GM21723 (cell line): ENCODE results near the gene PTBP1.
"Not testable (repeated sequence)": the region's sequence is repeated elsewhere in the genome, so short reads cannot be mapped to it uniquely, and the experiment has no call there.

Source experiments
- ATAC-seq: cut with Tn5 transposase; IDR thresholded peaks from one replicate; pipeline ENCODE4 v1.9.1; 2021; ENCODE audit warnings: mild to moderate bottlenecking, moderate library complexity; ENCODE audit not compliant: unreplicated experiment

PTBP1 gene

DNA sequence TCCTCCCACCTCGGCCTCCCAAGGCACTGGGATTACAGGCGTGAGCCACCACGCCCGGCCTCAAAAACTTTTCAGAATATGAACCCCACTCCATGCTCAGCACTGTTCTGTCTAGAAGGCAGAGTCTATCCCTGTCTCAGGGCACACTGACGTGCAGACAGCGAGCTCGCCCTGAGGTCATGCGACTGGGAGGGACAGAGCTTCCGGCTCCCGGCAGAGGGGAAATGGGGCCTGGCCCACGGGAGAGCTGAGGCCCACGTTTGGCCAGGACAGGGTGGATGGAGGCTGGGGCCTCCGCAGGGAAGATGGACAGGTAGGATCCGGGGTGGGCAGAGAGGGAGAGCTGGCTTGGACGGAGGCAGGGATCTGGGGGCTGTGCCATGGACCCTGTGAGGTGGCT lies 27.6 kb downstream of the PTBP1 start:
- ATAC-seq, result no peak

DNA sequence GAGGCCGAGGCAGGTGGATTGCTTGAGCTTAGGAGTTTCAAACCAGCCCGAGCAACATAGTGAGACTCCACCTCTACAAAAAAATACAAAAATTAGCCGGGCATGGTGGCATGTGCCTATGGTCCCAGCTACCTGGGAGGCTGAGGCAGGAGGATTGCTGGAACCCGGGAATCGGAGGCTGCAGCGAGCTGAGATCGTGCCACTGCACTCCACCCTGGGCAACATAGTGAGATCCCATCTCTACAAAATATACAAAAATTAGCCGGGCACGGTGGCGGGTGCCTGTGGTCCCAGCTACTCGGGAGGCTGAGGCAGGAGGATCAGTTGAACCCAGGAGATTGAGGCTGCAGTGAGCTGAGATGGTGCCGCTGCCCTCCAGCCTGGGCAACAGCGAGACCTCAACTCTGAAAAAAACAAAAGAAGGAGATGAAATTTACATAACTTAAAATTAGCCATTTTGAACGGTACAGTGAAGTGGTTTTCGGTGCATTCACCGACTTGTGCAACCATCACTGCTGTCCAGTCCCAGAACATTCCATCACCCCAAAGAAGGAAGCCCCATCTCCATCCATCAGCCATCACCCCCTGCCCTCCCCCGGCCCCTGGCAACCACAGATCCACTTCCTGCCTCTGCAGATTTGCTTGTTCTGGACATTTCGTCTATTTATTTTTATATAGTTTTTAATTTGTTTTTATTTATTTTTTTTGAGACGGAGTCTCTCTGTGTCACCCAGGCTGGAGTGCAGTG lies 28.8 kb downstream of the PTBP1 start:
- ATAC-seq, result no peak

DNA sequence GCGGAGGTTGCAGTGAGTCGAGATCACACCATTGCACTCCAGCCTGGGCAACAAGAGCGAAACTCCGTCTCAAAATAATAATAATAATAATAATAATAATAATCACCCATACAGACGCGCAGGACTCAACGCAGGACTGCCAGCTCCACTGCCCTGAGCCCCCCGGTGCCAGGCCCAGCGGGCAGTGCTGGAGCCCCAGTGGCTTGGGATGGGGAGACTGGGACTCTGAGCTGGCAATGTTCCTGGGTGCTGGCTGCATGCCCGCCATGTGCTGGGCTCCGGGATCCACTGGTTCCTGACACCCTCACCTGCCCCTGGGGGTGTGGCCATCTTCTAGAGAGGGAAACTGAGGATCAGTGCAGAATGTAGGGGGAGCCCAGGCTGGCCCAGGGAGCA lies 30.1 kb downstream of the PTBP1 start:
- no peak for ATAC-seq

DNA sequence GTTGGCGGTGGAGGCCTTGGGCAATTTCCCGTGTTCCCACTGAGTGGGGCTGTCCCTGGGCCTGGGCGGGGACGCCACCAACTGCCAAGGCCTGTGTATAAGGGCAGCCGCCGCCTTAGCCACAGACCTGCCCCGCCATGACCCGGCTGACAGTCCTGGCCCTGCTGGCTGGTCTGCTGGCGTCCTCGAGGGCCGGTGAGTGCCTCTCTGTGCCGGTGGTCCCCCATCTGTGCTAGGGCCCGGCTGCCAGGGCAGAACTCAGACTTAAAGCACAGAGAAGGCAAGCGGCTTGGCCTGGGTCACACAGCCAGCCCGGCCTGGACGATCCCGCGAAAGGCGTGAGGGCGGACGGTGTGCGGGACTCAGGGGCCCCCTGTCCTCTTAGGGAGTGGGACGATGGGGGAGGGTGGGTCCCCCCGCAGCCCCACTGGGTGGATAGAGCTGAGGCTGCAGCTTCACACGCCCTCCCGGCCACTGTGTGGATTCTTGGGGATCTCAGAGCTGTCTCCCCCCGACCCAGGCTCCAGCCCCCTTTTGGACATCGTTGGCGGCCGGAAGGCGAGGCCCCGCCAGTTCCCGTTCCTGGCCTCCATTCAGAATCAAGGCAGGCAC lies 30.6 kb downstream of the PTBP1 start, which contains the start of gene AZU1:
TSS of gene AZU1 (plus strand) at position 128 of the 612 bp plus-strand sequence. CDS start at position 138, 10 bp downstream.
- ATAC-seq, result no peak

GRCh38 chr19:829129-829758 lies 32.0 kb downstream of the PTBP1 start:
- ATAC-seq, result no peak

- no peak for ATAC-seq
Measured at GRCh38 chr19:831407-832369, 34.4 kb downstream of the PTBP1 start.

DNA sequence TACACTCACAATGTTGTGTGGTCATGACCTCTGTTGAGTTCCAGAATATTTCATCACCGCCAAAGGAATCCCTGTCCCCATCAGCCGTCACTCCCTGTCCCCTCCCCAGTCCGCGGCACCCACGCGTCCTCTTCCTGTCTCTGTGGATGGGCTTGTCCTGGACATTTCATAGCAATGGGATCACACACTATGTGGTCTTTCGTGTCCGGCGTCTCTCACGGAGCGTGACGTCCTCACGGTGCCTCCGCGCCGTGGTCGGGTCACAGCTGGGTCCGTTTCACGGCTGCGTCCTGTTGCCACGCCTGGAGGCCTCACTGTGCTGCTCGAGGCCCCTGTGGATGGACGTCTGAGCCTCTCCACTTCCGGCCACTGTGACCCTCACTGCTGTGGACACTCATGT lies 37.0 kb downstream of the PTBP1 start:
- ATAC-seq, result no peak

DNA sequence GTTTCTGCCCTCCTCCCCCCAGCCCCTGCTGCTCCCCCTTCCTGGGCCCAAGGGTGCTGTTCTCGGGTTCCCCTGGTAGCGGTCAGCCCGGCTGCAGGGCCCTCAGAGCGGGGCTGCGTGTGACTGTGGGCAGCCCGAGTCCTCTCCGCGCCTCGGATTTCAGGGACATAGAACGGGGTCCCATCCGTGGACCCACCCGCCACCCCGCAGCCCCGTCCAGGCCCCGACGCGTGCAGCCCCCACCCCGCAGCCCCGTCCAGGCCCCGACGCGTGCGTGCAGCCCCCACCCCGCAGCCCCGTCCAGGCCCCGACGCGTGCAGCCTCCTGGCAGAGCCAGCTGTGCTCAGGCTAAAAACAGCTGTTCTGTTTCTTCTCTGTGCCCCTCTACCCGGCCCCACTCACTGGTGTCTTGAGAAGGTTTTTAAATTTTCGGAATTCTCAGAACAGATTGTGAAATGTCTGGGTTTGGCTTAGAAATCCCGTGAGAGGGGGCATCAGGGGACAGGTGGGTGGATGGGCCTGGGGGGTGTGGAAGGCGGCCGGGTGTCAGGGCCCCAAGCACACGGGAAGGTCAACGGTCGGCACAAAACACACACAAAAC lies 38.1 kb downstream of the PTBP1 start:
- no peak for ATAC-seq

- no peak for ATAC-seq
Measured at GRCh38 chr19:840519-841206, 43.4 kb downstream of the PTBP1 start, which contains the start of gene PRTN3. PRTN3 (plus strand) TSS chr19:840999; CDS start chr19:841009, 10 bp downstream.

GRCh38 chr19:842802-843179 lies 45.5 kb downstream of the PTBP1 start:
- not testable (repeated sequence) for ATAC-seq

DNA sequence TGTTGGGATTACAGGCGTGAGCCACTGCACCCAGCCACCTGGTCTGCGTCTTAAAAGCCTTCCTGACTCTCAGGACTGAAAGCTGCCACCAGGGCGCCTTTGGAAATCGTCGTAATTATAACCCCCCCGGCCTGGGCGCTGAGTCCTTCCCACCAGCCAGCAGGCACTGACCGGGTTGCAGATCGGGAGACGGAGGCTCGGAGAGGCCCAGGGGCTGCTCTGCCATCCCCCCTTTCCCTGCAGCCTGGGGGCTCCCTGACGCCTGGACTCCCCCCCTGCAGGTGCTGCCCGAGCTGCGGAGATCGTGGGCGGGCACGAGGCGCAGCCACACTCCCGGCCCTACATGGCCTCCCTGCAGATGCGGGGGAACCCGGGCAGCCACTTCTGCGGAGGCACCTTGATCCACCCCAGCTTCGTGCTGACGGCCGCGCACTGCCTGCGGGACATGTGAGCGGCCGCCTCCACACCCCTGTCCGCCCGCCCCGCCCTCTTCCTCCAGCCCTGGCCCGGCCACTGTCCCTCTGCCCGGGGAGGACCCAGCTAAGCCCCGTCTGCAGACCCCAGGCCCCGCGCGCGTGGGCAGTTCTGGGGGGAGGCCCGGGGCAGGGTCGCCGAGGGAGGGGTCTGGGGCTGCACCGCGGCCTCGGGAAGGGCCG lies 46.1 kb downstream of the PTBP1 start:
- no peak for ATAC-seq

DNA sequence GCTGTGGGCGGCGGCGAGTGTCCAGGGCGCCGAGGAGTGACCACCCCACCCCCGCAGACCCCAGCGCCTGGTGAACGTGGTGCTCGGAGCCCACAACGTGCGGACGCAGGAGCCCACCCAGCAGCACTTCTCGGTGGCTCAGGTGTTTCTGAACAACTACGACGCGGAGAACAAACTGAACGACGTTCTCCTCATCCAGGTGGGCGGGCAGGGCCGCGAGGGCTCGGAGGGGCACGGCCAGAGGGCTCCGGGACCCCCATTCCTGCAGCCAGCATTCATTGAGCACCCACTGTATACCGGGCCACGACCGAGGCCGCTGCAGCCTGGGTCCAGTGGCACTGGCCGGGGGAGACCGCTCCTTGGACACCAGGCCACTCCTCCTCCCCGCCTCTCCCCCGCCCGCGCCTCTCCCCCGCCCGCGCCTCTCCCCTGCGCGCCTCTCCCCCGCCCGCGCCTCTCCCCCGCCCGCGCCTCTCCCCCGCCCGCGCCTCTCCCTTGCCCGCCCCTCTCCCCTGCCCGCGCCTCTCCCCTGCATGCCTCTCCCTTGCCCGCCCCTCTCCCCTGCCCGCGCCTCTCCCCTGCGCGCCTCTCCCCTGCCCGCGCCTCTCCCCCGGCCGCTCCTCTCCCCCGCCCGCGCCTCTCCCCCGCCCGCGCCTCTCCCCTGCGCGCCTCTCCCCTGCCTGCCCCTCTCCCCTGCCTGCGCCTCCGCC lies 46.7 kb downstream of the PTBP1 start:
- no peak for ATAC-seq

GRCh38 chr19:844546-844971 lies 47.3 kb downstream of the PTBP1 start:
- ATAC-seq, result no peak

DNA sequence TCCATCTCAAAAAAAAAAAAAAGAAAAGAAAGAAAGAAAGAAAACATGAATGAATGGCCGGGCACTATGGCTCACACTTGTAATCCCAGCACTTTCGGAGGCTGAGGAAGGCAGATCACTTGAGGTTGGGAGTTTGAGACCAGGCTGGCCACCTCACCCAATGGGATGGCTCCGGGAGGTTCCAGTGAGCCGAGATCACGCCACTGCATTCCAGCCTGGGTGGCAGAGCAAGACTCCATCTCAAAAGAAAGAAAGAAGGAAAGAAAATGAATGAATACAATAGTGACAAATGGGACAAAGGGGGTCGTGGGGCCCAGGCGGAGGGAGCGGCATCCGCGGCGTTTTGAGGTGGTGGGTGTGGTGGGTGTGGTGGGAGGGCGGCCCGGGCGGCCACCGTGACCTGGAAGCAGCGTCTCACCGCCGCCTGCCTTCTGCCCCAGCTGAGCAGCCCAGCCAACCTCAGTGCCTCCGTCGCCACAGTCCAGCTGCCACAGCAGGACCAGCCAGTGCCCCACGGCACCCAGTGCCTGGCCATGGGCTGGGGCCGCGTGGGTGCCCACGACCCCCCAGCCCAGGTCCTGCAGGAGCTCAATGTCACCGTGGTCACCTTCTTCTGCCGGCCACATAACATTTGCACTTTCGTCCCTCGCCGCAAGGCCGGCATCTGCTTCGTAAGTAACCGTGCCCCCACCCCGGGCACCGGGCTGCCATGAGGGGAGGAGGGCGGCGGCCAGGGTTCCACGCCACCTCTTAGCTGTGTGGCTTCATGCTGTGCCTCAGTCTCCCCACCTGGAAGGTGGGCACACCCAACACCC lies 48.7 kb downstream of the PTBP1 start:
- ATAC-seq, result no peak

DNA sequence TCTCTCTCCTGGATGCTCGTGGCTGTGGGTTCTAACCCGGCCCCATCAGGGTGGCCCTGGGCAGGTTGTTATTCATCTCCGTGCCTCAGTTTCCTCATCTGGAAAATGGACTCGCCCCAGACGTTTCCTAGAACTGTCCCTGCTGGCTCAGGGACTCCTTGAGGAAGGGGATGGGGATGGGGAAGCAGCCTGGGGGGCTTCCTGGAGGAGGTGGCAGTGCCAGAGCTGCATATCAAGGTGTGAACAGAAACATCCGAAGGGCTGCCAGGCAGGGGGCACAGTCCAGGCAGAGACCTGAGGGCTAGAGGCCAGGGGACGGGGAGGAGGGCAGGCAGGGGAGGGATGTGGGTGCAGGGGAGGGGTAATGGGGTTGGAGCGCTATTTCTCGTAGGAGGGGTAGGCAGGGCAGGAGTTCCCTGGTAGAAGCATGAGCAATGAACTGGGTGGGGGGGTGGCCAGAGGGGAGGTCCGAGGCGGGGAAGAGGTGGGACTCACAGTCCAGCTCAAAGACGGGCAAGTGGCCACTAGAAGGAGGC lies 51.2 kb downstream of the PTBP1 start:
- ATAC-seq, result no peak

- not testable (repeated sequence) for ATAC-seq
Measured at GRCh38 chr19:849195-849594, 51.9 kb downstream of the PTBP1 start.

DNA sequence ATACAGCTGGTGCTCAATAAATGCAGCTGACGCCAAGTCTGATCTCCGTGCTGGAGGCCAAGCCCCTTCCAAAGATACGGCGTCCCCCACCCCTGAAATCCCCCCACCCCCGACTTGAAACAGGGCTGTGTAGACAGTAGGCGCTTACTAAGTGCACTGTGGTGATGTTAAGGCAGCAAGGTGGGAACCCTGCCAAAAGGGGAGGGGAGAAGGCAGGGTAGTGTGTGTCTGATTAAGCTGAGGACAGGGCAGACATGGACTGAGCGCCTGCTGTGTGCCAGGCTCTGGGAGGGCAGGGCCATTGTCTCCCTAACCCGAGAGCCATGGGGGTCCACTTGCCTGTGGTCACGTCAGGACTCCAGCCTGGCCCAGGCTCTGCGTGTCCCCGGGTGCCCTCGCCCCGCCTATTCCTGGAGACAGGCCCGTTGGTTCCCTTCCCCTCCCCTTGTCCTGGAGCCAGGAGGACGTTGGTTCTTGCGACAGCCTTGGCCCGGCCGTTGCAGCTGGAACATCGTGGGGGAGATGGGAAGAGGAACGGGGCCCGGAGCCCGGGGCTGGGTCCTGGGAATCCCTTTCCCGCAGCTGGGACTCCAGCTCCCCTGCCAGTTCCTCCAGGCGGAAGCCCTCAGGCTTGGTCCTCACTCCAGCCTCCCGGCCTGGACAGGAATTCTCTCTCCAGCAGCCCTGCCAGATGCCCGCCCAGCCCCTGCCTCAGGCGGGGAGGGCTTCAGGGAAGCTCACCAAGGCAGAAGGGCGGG lies 53.1 kb downstream of the PTBP1 start:
- ATAC-seq, result no peak
